ENCODE measurements around the gene CASZ1. TPM values are rescaled to one million over a fixed set of nuclear protein-coding genes. Genes with fewer than 3 reads are reported as not detected.
A peak's percentile ranks its signal among the peaks of the same experiment; 100 is the strongest.

Gene CASZ1
- total RNA-seq, 1 donor from 2014 or later: 58.2 TPM

- intact Hi-C loops (cut with DNase I): no loop called here
- no peak for ATAC-seq
- DNase-seq (ENCODE audit: missing footprints): no peak
Observed at GRCh38 chr1:10631121-10631810, 165.2 kb downstream of the CASZ1 start.

GRCh38 chr1:10630661-10631120 is 165.8 kb downstream of the CASZ1 start:
- intact Hi-C loops (cut with DNase I): no loop called here
- ATAC-seq (no peak), DNase-seq (ENCODE audit: missing footprints) (no peak)

- intact Hi-C loops (cut with DNase I): no loop called here
- no peak for ATAC-seq
- DNase-seq (ENCODE audit: missing footprints): peak; percentile 46
Observed at GRCh38 chr1:10629816-10630571, 166.5 kb downstream of the CASZ1 start.

- ATAC-seq: no peak
- intact Hi-C loops (cut with DNase I): no loop called here
- peak; percentile 41 for DNase-seq (ENCODE audit: missing footprints)
Observed at GRCh38 chr1:10629091-10629815, 167.2 kb downstream of the CASZ1 start.

- peak; percentile 77 for DNase-seq (ENCODE audit: missing footprints)
- intact Hi-C loops (cut with DNase I): no loop called here
- peak; percentile 74 for ATAC-seq
Observed at GRCh38 chr1:10628685-10629084, 167.8 kb downstream of the CASZ1 start.

- no peak for DNase-seq (ENCODE audit: missing footprints)
- intact Hi-C loops (cut with DNase I): no loop called here
- no peak for ATAC-seq
Observed at GRCh38 chr1:10626791-10627410, 169.5 kb downstream of the CASZ1 start.

- DNase-seq (ENCODE audit: missing footprints) (peak; percentile 50), ATAC-seq (no peak)
- intact Hi-C loops (cut with DNase I): no loop called here
Observed at GRCh38 chr1:10626131-10626731, 170.2 kb downstream of the CASZ1 start.

- intact Hi-C loops (cut with DNase I): no loop called here
- DNase-seq (ENCODE audit: missing footprints): peak; percentile 57
- ATAC-seq: no peak
Observed at GRCh38 chr1:10625554-10625953, 170.9 kb downstream of the CASZ1 start.

- peak; percentile 50 for DNase-seq (ENCODE audit: missing footprints)
- ATAC-seq: no peak
- intact Hi-C loops (cut with DNase I): no loop called here
Observed at GRCh38 chr1:10625076-10625475, 171.4 kb downstream of the CASZ1 start.

- intact Hi-C loops (cut with DNase I): no loop called here
- ATAC-seq: no peak
- peak; percentile 63 for DNase-seq (ENCODE audit: missing footprints)
Observed at GRCh38 chr1:10624256-10625050, 172.0 kb downstream of the CASZ1 start.

GRCh38 chr1:10623686-10624145 is 172.7 kb downstream of the CASZ1 start:
- DNase-seq (ENCODE audit: missing footprints): peak; percentile 33
- intact Hi-C loops (cut with DNase I): no loop called here
- no peak for ATAC-seq

- intact Hi-C loops (cut with DNase I): no loop called here
- ATAC-seq: no peak
- DNase-seq (ENCODE audit: missing footprints): peak; percentile 51
Observed at GRCh38 chr1:10622910-10623685, 173.3 kb downstream of the CASZ1 start.

- DNase-seq (ENCODE audit: missing footprints): no peak
- intact Hi-C loops (cut with DNase I): no loop called here
Observed at GRCh38 chr1:10621906-10622305, 174.5 kb downstream of the CASZ1 start.

GRCh38 chr1:10620776-10621175 is 175.7 kb downstream of the CASZ1 start:
- ATAC-seq (no peak), DNase-seq (ENCODE audit: missing footprints) (no peak)
- intact Hi-C loops (cut with DNase I): no loop called here

More at GRCh38 chr1:10621906-10622305, 174.5 kb downstream of the CASZ1 start:
- ATAC-seq: no peak

GRCh38 chr1:10617931-10618885 is 178.2 kb downstream of the CASZ1 start:
- ATAC-seq: no peak
- intact Hi-C loops (cut with DNase I): no loop called here
- no peak for DNase-seq (ENCODE audit: missing footprints)

- intact Hi-C loops (cut with DNase I): no loop called here
- DNase-seq (ENCODE audit: missing footprints) (no peak), ATAC-seq (no peak)
Observed at GRCh38 chr1:10617318-10617717, 179.1 kb downstream of the CASZ1 start.

Measured in Right ventricle myocardium inferior (tissue), 1 donor.